ENCODE results near the gene ADGRL3.
"Not testable (repeated sequence)": the region's sequence is repeated elsewhere in the genome, so short reads cannot be mapped to it uniquely, and the experiment has no call there.

DNA sequence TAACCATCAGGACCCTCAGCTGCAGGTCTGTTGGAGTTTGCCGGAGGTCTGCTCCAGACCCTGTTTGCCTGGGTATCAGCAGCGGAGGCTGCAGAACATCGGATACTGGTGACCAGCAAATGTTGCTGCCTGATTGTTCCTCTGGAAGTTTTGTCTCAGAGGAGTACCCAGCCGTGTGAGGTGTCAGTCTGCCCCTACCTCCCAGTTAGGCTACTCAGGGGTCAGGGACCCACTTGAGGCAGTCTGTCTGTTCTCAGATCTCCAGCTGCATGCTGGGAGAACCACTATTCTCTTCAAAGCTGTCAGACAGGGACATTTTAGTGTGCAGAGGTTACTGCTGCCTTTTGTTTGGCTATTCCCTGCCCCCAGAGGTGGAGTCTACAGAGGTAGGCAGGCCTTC lies 559.8 kb downstream of the ADGRL3 start:
- TF ChIP-seq CTCF (IDR thresholded peaks at IDR 0.05; ENCODE audit: low read length); EZH2 (IDR thresholded peaks at IDR 0.05; ENCODE audit: borderline replicate concordance, low read length): not testable (repeated sequence)

Data from OCI-LY1 (cell line).